Measurements from ENCODE around the gene FLT3. TPM values are rescaled to one million over a fixed set of nuclear protein-coding genes. Genes with fewer than 3 reads are reported as not detected.

Gene FLT3
- polyA plus RNA-seq, 1 experiment: not detected

DNA sequence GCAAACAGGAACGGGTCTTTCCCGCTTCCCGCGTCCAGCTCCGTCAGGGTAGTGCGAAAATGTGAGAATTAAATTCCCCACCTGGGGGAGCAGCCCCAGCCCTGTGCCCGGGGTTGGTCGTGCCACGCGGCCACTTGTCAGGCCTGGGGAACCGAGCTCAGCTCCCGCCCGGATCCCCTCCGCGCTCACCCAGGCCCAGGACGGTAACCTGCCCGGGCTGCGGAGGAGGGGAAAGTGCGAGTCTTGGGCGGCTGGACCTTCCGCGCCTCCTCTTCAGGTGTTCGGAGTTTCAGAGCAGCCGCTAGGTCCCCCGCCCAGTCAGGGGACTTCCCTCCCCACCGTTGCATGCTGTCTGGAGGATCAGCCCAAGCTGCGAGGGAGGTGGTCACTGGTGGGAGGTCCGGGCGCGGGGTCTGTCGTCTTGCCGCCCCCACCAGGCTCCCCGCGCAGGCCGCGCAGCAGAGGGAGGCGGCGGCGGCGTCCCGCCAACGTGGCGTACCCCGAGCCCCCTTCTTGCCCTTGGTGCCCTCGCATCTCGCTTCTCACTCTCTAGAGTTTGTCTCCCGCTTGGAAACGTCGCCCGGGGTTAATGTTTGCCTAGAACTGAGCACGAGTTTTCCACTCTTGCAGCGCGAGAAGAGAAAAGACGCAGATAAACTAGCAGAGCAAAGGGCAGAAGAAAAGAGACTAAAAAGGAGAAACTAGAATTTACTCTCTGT lies 119.9 kb downstream of the FLT3 start:
- H3K27me3 ChIP-seq (ENCODE audit: control insufficient read depth, insufficient read depth, low read length): peaks cover 57% of the 10 kb centered on the region
- TF ChIP-seq, protein P1, sequence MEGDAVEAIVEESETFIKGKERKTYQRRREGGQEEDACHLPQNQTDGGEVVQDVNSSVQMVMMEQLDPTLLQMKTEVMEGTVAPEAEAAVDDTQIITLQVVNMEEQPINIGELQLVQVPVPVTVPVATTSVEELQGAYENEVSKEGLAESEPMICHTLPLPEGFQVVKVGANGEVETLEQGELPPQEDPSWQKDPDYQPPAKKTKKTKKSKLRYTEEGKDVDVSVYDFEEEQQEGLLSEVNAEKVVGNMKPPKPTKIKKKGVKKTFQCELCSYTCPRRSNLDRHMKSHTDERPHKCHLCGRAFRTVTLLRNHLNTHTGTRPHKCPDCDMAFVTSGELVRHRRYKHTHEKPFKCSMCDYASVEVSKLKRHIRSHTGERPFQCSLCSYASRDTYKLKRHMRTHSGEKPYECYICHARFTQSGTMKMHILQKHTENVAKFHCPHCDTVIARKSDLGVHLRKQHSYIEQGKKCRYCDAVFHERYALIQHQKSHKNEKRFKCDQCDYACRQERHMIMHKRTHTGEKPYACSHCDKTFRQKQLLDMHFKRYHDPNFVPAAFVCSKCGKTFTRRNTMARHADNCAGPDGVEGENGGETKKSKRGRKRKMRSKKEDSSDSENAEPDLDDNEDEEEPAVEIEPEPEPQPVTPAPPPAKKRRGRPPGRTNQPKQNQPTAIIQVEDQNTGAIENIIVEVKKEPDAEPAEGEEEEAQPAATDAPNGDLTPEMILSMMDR (IDR thresholded peaks at IDR 0.05; ENCODE audit: insufficient read depth, low read depth, low read length): no peak
- POLR2A ChIA-PET: no interaction called here
- CTCF ChIA-PET: interaction anchor here (1.1 to 14.3 kb wide), 4 partner anchors 27 to 620 kb away, joined by 3 to 178 read pairs (median 4); no protein-coding TSS in a partner anchor
- no peak overlapping the region for H3K4me3 ChIP-seq (ENCODE audit: low read depth, low read length)
- no peaks in the 10 kb centered on the region for H3K36me3 ChIP-seq (ENCODE audit: control insufficient read depth, insufficient read depth, low read length)
- DNase-seq (ENCODE audit: low read depth): no peak

DNA sequence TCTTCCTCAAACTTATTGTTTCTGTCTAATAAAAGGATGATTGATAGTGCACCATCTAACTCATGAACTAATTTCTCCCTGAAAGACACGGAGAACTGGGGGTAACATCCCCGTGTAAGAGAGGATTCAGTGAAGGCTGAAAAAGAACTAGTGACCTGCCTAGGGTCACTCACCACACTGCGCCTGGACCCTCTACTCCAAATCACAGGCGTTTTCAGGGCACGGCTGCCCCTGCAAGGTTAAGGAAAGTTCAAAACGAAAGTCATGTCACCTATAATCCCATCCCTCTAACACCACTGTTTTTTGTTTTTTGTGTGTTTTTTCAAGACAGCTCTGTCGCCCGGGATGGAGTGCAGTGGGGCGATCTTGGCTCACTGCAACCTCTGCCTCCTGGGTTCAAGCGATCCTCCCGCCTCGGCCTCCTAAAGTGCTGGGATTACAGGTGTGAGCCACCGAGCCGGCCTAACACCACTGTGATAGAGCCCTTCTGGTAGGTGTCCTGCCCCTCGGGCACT lies 120.6 kb downstream of the FLT3 start:
- H3K4me3 ChIP-seq (ENCODE audit: low read depth, low read length): no peak overlapping the region
- no peaks in the 10 kb centered on the region for H3K36me3 ChIP-seq (ENCODE audit: control insufficient read depth, insufficient read depth, low read length)
- peaks cover 63% of the 10 kb centered on the region for H3K27me3 ChIP-seq (ENCODE audit: control insufficient read depth, insufficient read depth, low read length)
- ChIA-PET POLR2A (no interaction called here), CTCF (interaction anchor here (1.1 to 14.3 kb wide), 4 partner anchors 26 to 619 kb away, joined by 3 to 178 read pairs (median 4); no protein-coding TSS in a partner anchor)
- TF ChIP-seq, protein P1 (IDR thresholded peaks at IDR 0.05; ENCODE audit: insufficient read depth, low read depth, low read length): no peak
- DNase-seq (ENCODE audit: low read depth): no peak

DNA sequence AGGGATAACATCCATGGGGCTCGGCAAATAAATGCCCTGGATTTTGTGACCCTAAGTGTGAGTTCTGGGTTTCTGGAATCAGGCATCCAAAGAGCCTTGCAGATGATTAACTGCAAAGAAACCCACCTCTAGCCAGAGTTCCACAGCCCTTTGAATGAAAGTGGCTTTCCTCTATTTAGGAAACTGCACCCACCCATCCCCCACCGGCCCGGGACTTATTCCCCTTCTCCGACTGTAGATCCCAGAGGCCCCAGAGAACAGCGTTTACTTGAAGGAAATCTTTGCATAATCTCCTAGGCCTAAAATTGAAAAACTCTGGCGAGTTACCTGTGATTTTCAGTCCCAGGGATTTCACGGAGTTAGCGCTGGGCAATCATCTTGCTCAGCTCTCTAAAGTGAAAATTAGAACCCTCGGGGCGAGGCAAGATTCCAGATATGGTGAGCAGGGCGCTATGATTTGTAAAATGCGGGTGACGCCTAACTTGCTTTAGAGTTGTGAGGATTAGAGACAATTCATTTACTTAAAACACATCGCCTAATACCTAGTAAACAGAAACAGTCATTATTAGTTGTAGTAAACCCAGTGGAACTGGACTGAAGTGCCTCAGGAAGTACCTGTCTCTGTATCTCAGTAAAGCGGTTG lies 121.3 kb downstream of the FLT3 start:
- no peak for DNase-seq (ENCODE audit: low read depth)
- TF ChIP-seq, protein P1 (IDR thresholded peaks at IDR 0.05; ENCODE audit: insufficient read depth, low read depth, low read length): no peak
- Histone ChIP-seq H3K27me3 (ENCODE audit: control insufficient read depth, insufficient read depth, low read length) (peaks cover 66% of the 10 kb centered on the region), H3K4me3 (ENCODE audit: low read depth, low read length) (no peak overlapping the region), H3K36me3 (ENCODE audit: control insufficient read depth, insufficient read depth, low read length) (no peaks in the 10 kb centered on the region)
- POLR2A ChIA-PET: no interaction called here
- CTCF ChIA-PET: interaction anchor here (1.2 to 14.3 kb wide), 3 partner anchors 25 to 151 kb away, joined by 3 to 178 read pairs (median 4); no protein-coding TSS in a partner anchor

DNA sequence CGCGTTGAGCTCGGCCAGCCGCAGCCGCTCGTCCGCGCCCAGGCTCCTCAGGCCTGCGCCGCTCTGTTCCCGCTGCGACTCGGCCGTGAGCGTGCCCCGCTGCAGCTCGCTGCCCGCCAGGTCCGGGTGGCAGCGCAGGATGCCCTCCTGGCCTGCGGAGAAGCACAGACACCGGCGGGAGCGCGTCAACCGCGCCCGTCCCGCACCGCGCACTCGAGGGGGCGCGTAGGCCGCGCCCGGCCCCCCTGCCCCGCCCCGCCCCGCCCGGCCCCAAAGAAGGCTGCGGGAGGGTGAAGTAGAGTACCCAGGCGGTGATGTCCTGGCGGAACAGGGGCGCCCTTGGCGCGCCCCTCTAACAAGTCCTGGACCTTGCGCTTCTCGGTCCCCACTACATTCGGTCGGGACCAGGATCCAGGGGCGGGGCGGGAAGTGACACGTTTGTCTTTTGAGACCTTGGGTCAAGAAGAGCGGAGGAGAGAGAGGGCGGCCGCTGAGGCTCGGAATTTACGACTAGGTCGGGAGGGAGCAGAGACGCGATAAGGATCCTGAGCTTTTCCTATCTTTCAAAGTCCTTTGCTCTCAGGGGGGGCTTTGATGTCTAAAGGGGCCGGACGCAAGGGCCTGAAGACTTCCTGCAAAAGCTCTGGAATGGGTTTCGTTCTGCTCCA lies 121.9 kb downstream of the FLT3 start:
- TF ChIP-seq, protein P1 (IDR thresholded peaks at IDR 0.05; ENCODE audit: insufficient read depth, low read depth, low read length): no peak
- POLR2A ChIA-PET: no interaction called here
- no peak overlapping the region for H3K4me3 ChIP-seq (ENCODE audit: low read depth, low read length)
- DNase-seq (ENCODE audit: low read depth): no peak
- CTCF ChIA-PET: interaction anchor here (1.2 to 14.3 kb wide), 3 partner anchors 9 to 150 kb away, joined by 4 to 178 read pairs (median 4); partner anchors contain the start of gene CDX2
- peaks cover 71% of the 10 kb centered on the region for H3K27me3 ChIP-seq (ENCODE audit: control insufficient read depth, insufficient read depth, low read length)
- no peaks in the 10 kb centered on the region for H3K36me3 ChIP-seq (ENCODE audit: control insufficient read depth, insufficient read depth, low read length)
